Measurements from ENCODE around the gene CRTC1. TPM values are rescaled to one million over a fixed set of nuclear protein-coding genes. Genes with fewer than 3 reads are reported as not detected.

The CRTC1 gene
- total RNA-seq, 4 donors from 2014 or later = 12.3 to 15.9 (median 13.1) TPM

GRCh38 chr19:18741124-18742121, 57.9 kb downstream of the CRTC1 start:
- DNase-seq = peak; percentile 95
- 20 to 30% methylated on average over 26 to 27 of the region's 27 CpGs for WGBS, 2 donors
- Histone ChIP-seq H3K9me3 (no peaks in the 10 kb centered on the region), H3K36me3 (no peaks in the 10 kb centered on the region), H3K4me1 (peaks cover 34 to 44% of the 10 kb centered on the region in 2 donors), H3K4me3 (replicated peaks in 1 of 3) (no peak overlapping the region), H3K27me3 (no peaks in the 10 kb centered on the region), H3K27ac (peak overlapping the region; percentile 69 to 96 (median 74))
- TF ChIP-seq CTCF (IDR thresholded peaks at IDR 0.05) = peak in 1 of 6 experiments; percentile 11
- no peak for TF ChIP-seq POLR2A (IDR thresholded peaks at IDR 0.05)
- intact Hi-C loops (cut with DNase I) = no loop called here

DNA sequence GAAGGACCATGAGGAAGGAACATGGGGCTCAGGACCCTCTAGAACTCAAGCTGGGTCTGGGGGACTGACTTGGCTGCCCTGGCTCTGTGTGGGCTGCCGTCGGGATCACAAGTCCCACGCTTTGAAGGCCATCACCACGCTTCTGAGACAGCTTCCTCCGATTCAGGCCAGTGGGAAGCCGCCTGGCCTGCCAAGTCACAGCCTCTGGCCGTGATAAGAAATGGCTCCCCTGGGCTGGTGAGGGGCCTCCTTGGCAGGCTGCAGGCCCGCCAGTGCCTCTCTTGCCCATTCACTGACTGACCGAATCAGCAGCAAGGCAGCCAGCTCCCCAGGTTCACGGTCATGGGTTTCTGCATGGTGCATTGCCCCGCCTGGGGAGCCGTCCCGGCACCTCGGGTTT, 58.8 kb downstream of the CRTC1 start:
- no peak for TF ChIP-seq CTCF (IDR thresholded peaks at IDR 0.05)
- TF ChIP-seq POLR2A (IDR thresholded peaks at IDR 0.05) = no peak
- Histone ChIP-seq H3K27ac (peak overlapping the region; percentile 69 to 96 (median 74)), H3K4me1 (peaks cover 34 to 38% of the 10 kb centered on the region in 2 donors), H3K36me3 (no peaks in the 10 kb centered on the region), H3K9me3 (no peaks in the 10 kb centered on the region), H3K4me3 (replicated peaks in 1 of 3) (no peak overlapping the region), H3K27me3 (no peaks in the 10 kb centered on the region)
- 94 to 100% methylated on average over 1 to 11 of the region's 14 CpGs for WGBS, 2 donors
- intact Hi-C loops (cut with DNase I) = no loop called here
- DNase-seq = peak in 1 of 2 donors; percentile 22

- Histone ChIP-seq H3K4me3 (replicated peaks in 1 of 3) (no peak overlapping the region), H3K27ac (peak overlapping the region; percentile 69 to 78 (median 74)), H3K27me3 (no peaks in the 10 kb centered on the region), H3K9me3 (no peaks in the 10 kb centered on the region), H3K36me3 (no peaks in the 10 kb centered on the region), H3K4me1 (peaks cover 34 to 38% of the 10 kb centered on the region in 2 donors)
- 51 to 78% methylated on average over 10 to 18 of the region's 38 CpGs for WGBS, 2 donors
- TF ChIP-seq POLR2A (IDR thresholded peaks at IDR 0.05) (no peak), CTCF (IDR thresholded peaks at IDR 0.05) (no peak)
- intact Hi-C loops (cut with DNase I) = no loop called here
- peak; percentile 88 for DNase-seq
Measured at GRCh38 chr19:18742838-18743783, 59.6 kb downstream of the CRTC1 start.

DNA sequence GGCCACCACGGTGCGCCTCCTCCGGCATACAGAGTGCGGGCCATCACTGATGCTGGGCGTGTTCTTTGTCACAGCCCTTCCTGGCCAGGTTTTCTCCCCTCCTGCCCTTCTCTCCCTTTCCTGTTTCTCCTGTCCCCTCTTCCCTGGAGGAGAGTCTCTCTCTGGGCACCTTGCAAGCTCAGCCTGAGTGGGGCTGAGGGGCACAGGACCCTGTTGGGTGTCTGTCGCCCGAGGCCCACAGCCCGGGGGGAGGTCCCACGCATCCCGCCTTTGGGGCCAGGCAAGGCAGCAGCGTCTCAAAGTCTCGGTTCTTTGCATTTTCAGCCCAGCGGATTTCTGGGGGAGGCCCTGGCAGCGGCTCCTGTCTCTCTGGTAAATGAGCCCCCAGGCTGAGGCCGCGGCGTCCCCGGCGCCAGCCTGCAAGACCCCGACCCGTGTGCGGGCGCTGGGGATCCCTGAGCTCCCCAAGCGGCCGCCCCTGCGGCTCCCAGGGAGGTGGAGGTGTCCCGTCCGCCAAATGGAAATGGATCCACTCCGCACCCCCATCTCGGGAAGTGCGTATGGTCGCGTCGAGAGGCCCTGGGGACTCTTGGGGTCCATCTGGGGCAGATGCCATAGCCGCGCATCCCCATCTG, 60.4 kb downstream of the CRTC1 start:
- H3K4me1 ChIP-seq = peaks cover 34 to 38% of the 10 kb centered on the region in 2 donors
- peak overlapping the region in 2 of 3 donors; percentile 74 to 78 for H3K27ac ChIP-seq
- no peak overlapping the region for H3K4me3 ChIP-seq (replicated peaks in 1 of 3)
- H3K27me3 ChIP-seq = no peaks in the 10 kb centered on the region
- TF ChIP-seq CTCF (IDR thresholded peaks at IDR 0.05) (no peak), POLR2A (IDR thresholded peaks at IDR 0.05) (no peak)
- intact Hi-C loops (cut with DNase I) = no loop called here
- no peaks in the 10 kb centered on the region for H3K36me3 ChIP-seq
- 95 to 98% methylated on average over 19 to 25 of the region's 36 CpGs for WGBS, 2 donors
- DNase-seq = no peak
- H3K9me3 ChIP-seq = no peaks in the 10 kb centered on the region
